CD14-positive monocyte (primary cell): ENCODE measurements around the gene GRIK5. TPM values are rescaled to one million over a fixed set of nuclear protein-coding genes. Genes with fewer than 3 reads are reported as not detected.

ENCODE experiments used
- DNase-seq, 3 donors: peaks; one replicate each; pipeline ENCODE4 v3.0.0-alpha.2; 2011 to 2022
- H2AFZ ChIP-seq: 2 replicates; pipeline ENCODE4 v1.6.0; 2012; ENCODE audit warnings: mild to moderate bottlenecking, low read depth, low read length, inconsistent platforms; ENCODE audit not compliant: insufficient read depth, poor library complexity, severe bottlenecking
- H3K27ac ChIP-seq, 2 donors: 1 replicate in 1 of 2; 2 replicates in 1 of 2; pipeline ENCODE4 v1.5.1; 2012 to 2013; ENCODE audit warnings: low read length in 2 of 2, control low read depth in 1 of 2, inconsistent platforms in 1 of 2, low read depth in 1 of 2, mild to moderate bottlenecking in 1 of 2
- H3K27me3 ChIP-seq, 2 donors: one replicate each; pipeline versions ENCODE4 v1.6.0 to v1.6.1; 2011 to 2013; ENCODE audit warnings: low read length in 2 of 2; ENCODE audit not compliant: control insufficient read depth in 2 of 2, insufficient read depth in 2 of 2
- H3K36me3 ChIP-seq, 2 donors: replicated peaks in 1 of 2; 1 replicate in 1 of 2; 2 replicates in 1 of 2; pipeline versions ENCODE4 v1.5.1 to v1.6.1; 2012 to 2013; ENCODE audit warnings: low read length in 2 of 2, control low read depth in 1 of 2, inconsistent platforms in 1 of 2, mild to moderate bottlenecking in 1 of 2; ENCODE audit not compliant: insufficient read depth in 2 of 2, control insufficient read depth in 1 of 2
- H3K4me1 ChIP-seq, 2 donors: 1 replicate in 1 of 2; 2 replicates in 1 of 2; pipeline versions ENCODE4 v1.5.1 to v1.6.1; 2012 to 2013; ENCODE audit warnings: low read length in 2 of 2, control low read depth in 1 of 2, inconsistent platforms in 1 of 2, mild to moderate bottlenecking in 1 of 2, moderate library complexity in 1 of 2; ENCODE audit not compliant: insufficient read depth in 2 of 2, control insufficient read depth in 1 of 2
- H3K4me2 ChIP-seq: replicated peaks from 2 replicates; pipeline ENCODE3; 2012; ENCODE audit warnings: low read length, moderate library complexity, mild to moderate bottlenecking; ENCODE audit not compliant: poor library complexity, severe bottlenecking; ENCODE audit errors: extremely low read depth
- H3K4me3 ChIP-seq, 3 experiments: fragments of 200-600 bp in 1 of 3; sonication (generic) in 1 of 3; replicated peaks in 1 of 3; 1 replicate in 2 of 3; 2 replicates in 1 of 3; pipeline ENCODE4 v1.5.1; 2011 to 2013; ENCODE audit warnings: low read length in 3 of 3, mild to moderate bottlenecking in 3 of 3, control low read depth in 2 of 3, low read depth in 2 of 3, inconsistent platforms in 1 of 3, moderate library complexity in 1 of 3
- H3K79me2 ChIP-seq: 2 replicates; pipeline ENCODE4 v1.6.0; 2012; ENCODE audit warnings: mild to moderate bottlenecking, control low read depth, inconsistent platforms, low read length, moderate library complexity; ENCODE audit not compliant: insufficient read depth
- H3K9ac ChIP-seq: 2 replicates; pipeline ENCODE4 v1.6.0; 2017; ENCODE audit warnings: low read length, mild to moderate bottlenecking; ENCODE audit not compliant: insufficient read depth, poor library complexity, severe bottlenecking
- H3K9me3 ChIP-seq, 2 donors: replicated peaks in 1 of 2; 1 replicate in 1 of 2; 2 replicates in 1 of 2; pipeline versions ENCODE4 v1.5.1 to v1.6.1; 2012 to 2013; ENCODE audit warnings: low read length in 2 of 2, control low read depth in 1 of 2; ENCODE audit not compliant: control insufficient read depth in 1 of 2, insufficient read depth in 1 of 2
- H4K20me1 ChIP-seq: 2 replicates; pipeline ENCODE4 v1.6.0; 2012; ENCODE audit warnings: mild to moderate bottlenecking, low read length, control low read depth, moderate library complexity; ENCODE audit not compliant: insufficient read depth
- H3K27ac Mint-ChIP-seq, 7 donors: one replicate each; pipeline ENCODE4 v1.8.0; 2020; ENCODE audit warnings: mild to moderate bottlenecking in 7 of 7, mixed read lengths in 7 of 7, moderate library complexity in 6 of 7, inconsistent platforms in 2 of 7
- H3K27me3 Mint-ChIP-seq, 3 donors: one replicate each; pipeline ENCODE4 v1.8.0; 2021 to 2022; ENCODE audit warnings: low read depth in 3 of 3, mild to moderate bottlenecking in 3 of 3, mixed read lengths in 3 of 3, moderate library complexity in 3 of 3, inconsistent platforms in 1 of 3
- H3K36me3 Mint-ChIP-seq, 2 donors: one replicate each; pipeline ENCODE4 v1.8.0; 2020; ENCODE audit warnings: mixed read lengths in 2 of 2, inconsistent platforms in 1 of 2, mild to moderate bottlenecking in 1 of 2
- H3K4me1 Mint-ChIP-seq: one replicate; pipeline ENCODE4 v1.8.0; 2020; ENCODE audit warnings: mild to moderate bottlenecking, mixed read lengths
- H3K4me3 Mint-ChIP-seq, 2 donors: one replicate each; pipeline ENCODE4 v1.8.0; 2020; ENCODE audit warnings: mild to moderate bottlenecking in 2 of 2, mixed read lengths in 2 of 2, moderate library complexity in 1 of 2
- H3K9me3 Mint-ChIP-seq, 7 donors: one replicate each; pipeline ENCODE4 v1.8.0; 2020 to 2022; ENCODE audit warnings: mixed read lengths in 7 of 7, mild to moderate bottlenecking in 6 of 7, moderate library complexity in 6 of 7, inconsistent platforms in 2 of 7
- CTCF ChIP-seq: fragments of 200-600 bp; IDR thresholded peaks from one replicate; pipeline ENCODE4 v1.8.0; 2022; ENCODE audit warnings: antibody characterized with exemption, mild to moderate bottlenecking
- WGBS: methylation state at CpG from one replicate; pipeline ENCODE4 v1.1.5; 2013; ENCODE audit warnings: missing lambda C conversion rate; ENCODE audit not compliant: insufficient coverage; 5-methylcytosine and 5-hydroxymethylcytosine counted together
- intact Hi-C, 2 donors: fragments of 100-400 bp; cut with micrococcal nuclease; formaldehyde crosslinking; loops; one replicate each; pipeline versions ENCODE4 v1.15.0 to v1.15.1; 2023
- polyA plus RNA-seq, 3 donors: library from polyadenylated mRNA; depleted of rRNA in 1 of 3; unstranded in 2 of 3; stranded (reverse) in 1 of 3; fragments of 300-500 nt in 2 of 3; fragments of >200 nt in 1 of 3; fragmentation: Illumina TruSeq in 2 of 3; gene quantifications; 1 replicate in 2 of 3; 2 replicates in 1 of 3; pipeline ENCODE4 v1.2.3, GENCODE V29; 2012 to 2021

The GRIK5 gene
- polyA plus RNA-seq, 3 donors: 0.12 to 0.28 TPM; not detected in 1

- Mint-ChIP-seq H3K36me3 (peaks cover 0 to 2% of the 10 kb centered on the region in 2 donors), H3K4me3 (no peak overlapping the region), H3K27me3 (peaks cover 0 to 3% (median 0%) of the 10 kb centered on the region in 3 donors), H3K27ac (no peak overlapping the region), H3K9me3 (no peaks in the 10 kb centered on the region), H3K4me1 (peaks cover 5% of the 10 kb centered on the region)
- Histone ChIP-seq H3K27ac (no peak overlapping the region), H3K9me3 (no peaks in the 10 kb centered on the region), H3K36me3 (no peaks in the 10 kb centered on the region), H2AFZ (no peak overlapping the region), H3K4me1 (no peaks in the 10 kb centered on the region), H3K27me3 (no peaks in the 10 kb centered on the region), H3K4me3 (no peak overlapping the region), H3K9ac (no peak overlapping the region), H4K20me1 (no peaks in the 10 kb centered on the region), H3K79me2 (no peaks in the 10 kb centered on the region), H3K4me2 (no peak overlapping the region)
- 100% methylated on average over 6 of the region's 13 CpGs for WGBS
- intact Hi-C loops: no loop called here
- no peak for TF ChIP-seq CTCF
- DNase-seq: no peak
Measured at GRCh38 chr19:42059196-42059595, 10.8 kb downstream of the GRIK5 start.

- Histone ChIP-seq H3K4me2 (no peak overlapping the region), H3K4me1 (no peaks in the 10 kb centered on the region), H4K20me1 (no peaks in the 10 kb centered on the region), H3K4me3 (no peak overlapping the region), H3K79me2 (no peaks in the 10 kb centered on the region), H2AFZ (no peak overlapping the region), H3K9me3 (no peaks in the 10 kb centered on the region), H3K36me3 (no peaks in the 10 kb centered on the region), H3K27me3 (no peaks in the 10 kb centered on the region), H3K27ac (no peak overlapping the region), H3K9ac (no peak overlapping the region)
- Mint-ChIP-seq H3K27ac (no peak overlapping the region), H3K27me3 (peaks cover 0 to 3% (median 0%) of the 10 kb centered on the region in 3 donors), H3K4me1 (peaks cover 5% of the 10 kb centered on the region), H3K36me3 (peaks cover 0 to 2% of the 10 kb centered on the region in 2 donors), H3K9me3 (no peaks in the 10 kb centered on the region), H3K4me3 (no peak overlapping the region)
- WGBS: 60% methylated on average over 1 of the region's 7 CpGs
- TF ChIP-seq CTCF: no peak
- intact Hi-C loops: no loop called here
- DNase-seq: no peak
Measured at GRCh38 chr19:42057846-42058245, 12.2 kb downstream of the GRIK5 start.
